HEK293 (cell line): Measurements from ENCODE around the gene TBX4.
"Not testable (repeated sequence)": the region's sequence is repeated elsewhere in the genome, so short reads cannot be mapped to it uniquely, and the experiment has no call there.

ENCODE experiments used
- CTCF ChIP-seq: fragments of 450-650 bp; formaldehyde crosslinking; IDR thresholded peaks from 2 replicates; pipeline ENCODE4 v1.5.1; 2016; ENCODE audit warnings: missing biosample characterization, missing genetic modification characterization
- ELK4 ChIP-seq: IDR thresholded peaks from 2 replicates; pipeline ENCODE4 v1.6.1; 2011; ENCODE audit warnings: mild to moderate bottlenecking, low read depth, low read length, borderline replicate concordance
- GFI1B ChIP-seq: fragments of 450-650 bp; formaldehyde crosslinking; IDR thresholded peaks from 2 replicates; pipeline ENCODE4 v1.5.1; 2016; ENCODE audit warnings: missing biosample characterization, missing genetic modification characterization
- HOXA7 ChIP-seq: sonication (generic); formaldehyde crosslinking; IDR thresholded peaks from 2 replicates; pipeline ENCODE4 v1.8.1; 2022; ENCODE audit warnings: missing genetic modification reagents, borderline replicate concordance
- OVOL3 ChIP-seq: fragments of 450-650 bp; formaldehyde crosslinking; IDR thresholded peaks from 2 replicates; pipeline ENCODE4 v1.5.1; 2016; ENCODE audit warnings: missing biosample characterization, missing genetic modification characterization
- RBAK ChIP-seq: fragments of 450-650 bp; formaldehyde crosslinking; IDR thresholded peaks from 2 replicates; pipeline ENCODE4 v1.5.1; 2016; ENCODE audit warnings: missing biosample characterization, missing genetic modification characterization
- ZBTB11 ChIP-seq: fragments of 450-650 bp; formaldehyde crosslinking; conservative IDR thresholded peaks from 2 replicates; pipeline ENCODE4 v1.5.1; 2016; ENCODE audit warnings: low read depth, missing biosample characterization, missing genetic modification characterization
- ZBTB7A ChIP-seq: fragments of 450-650 bp; formaldehyde crosslinking; IDR thresholded peaks from 2 replicates; pipeline ENCODE4 v1.5.1; 2016; ENCODE audit warnings: low read depth, missing biosample characterization, missing genetic modification characterization
- ZNF274 ChIP-seq, 2 experiments: fragments of 200-500 bp in 1 of 2; fragments of 450-650 bp in 1 of 2; sonication (Bioruptor generic) in 1 of 2; formaldehyde crosslinking in 1 of 2; IDR thresholded peaks; 2 replicates each; pipeline versions ENCODE4 v1.5.1 to v1.6.1; 2014 to 2016; ENCODE audit warnings: borderline replicate concordance in 1 of 2, inconsistent platforms in 1 of 2, low read length in 1 of 2, missing biosample characterization in 1 of 2, missing genetic modification characterization in 1 of 2
- TF ChIP-seq, protein P1 (sequence below): fragments of 450-650 bp; formaldehyde crosslinking; IDR thresholded peaks from 2 replicates; pipeline ENCODE4 v1.5.1; 2017; ENCODE audit warnings: missing biosample characterization, missing genetic modification characterization

DNA sequence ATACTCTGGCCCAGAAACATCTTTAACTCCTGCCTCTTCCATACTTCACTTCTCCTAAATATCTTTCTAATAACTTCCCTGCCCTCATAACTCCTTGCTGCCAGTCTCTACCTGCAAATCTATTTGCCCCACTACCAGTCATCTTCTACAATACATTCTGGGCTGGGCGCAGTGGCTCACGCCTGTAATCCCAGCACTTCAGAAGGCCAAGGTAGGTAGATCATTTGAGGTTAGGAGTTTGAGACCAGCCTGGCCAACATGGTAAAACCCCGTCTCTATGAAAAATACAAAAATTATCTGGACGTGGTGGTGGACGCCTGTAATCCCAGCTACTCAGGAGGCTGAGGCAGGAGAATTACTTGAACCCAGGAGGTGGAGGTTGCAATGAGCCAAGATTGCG is 10.7 kb upstream of the TBX4 start:
- TF ChIP-seq RBAK; ZBTB7A (tag by site-specific recombination); ELK4; OVOL3 (tag by site-specific recombination); HOXA7 (CRISPR knock-in tag); CTCF (tag by site-specific recombination); ZNF274 (IDR thresholded peaks at IDR 0.05; ENCODE audit: low read length); ZNF274 (tag by site-specific recombination; IDR thresholded peaks at IDR 0.05; ENCODE audit: borderline replicate concordance); GFI1B (tag by site-specific recombination); ZBTB11 (tag by site-specific recombination): not testable (repeated sequence)
- TF ChIP-seq, protein P1, sequence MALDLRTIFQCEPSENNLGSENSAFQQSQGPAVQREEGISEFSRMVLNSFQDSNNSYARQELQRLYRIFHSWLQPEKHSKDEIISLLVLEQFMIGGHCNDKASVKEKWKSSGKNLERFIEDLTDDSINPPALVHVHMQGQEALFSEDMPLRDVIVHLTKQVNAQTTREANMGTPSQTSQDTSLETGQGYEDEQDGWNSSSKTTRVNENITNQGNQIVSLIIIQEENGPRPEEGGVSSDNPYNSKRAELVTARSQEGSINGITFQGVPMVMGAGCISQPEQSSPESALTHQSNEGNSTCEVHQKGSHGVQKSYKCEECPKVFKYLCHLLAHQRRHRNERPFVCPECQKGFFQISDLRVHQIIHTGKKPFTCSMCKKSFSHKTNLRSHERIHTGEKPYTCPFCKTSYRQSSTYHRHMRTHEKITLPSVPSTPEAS (tag by site-specific recombination), result not testable (repeated sequence)
